GM23338 (cell line): ENCODE results near the gene TMEM225B. TPM values are rescaled to one million over a fixed set of nuclear protein-coding genes. Genes with fewer than 3 reads are reported as not detected.
"Not testable (repeated sequence)": the region's sequence is repeated elsewhere in the genome, so short reads cannot be mapped to it uniquely, and the experiment has no call there.

Experiments used
- ATAC-seq: fragments of 200-7000 bp; cut with Tn5 transposase; 3 replicates; pipeline ENCODE4 v1.9.1; 2020
- DNase-seq: peaks from one replicate; pipeline ENCODE4 v3.0.0-alpha.2; 2015; ENCODE audit warnings: low spot score
- H2AFZ ChIP-seq: fragments of 200-600 bp; sonication (generic); 2 replicates; pipeline ENCODE4 v1.8.0; 2016; ENCODE audit warnings: antibody characterized with exemption, mild to moderate bottlenecking, moderate library complexity
- H3F3A ChIP-seq: fragments of 200-600 bp; sonication (generic); replicated peaks from 2 replicates; pipeline ENCODE4 v1.8.0; 2017; ENCODE audit warnings: antibody characterized with exemption, mixed run types, low read depth
- H3K27ac ChIP-seq: fragments of 200-600 bp; sonication (generic); 2 replicates; pipeline ENCODE4 v1.6.1; 2016; ENCODE audit warnings: low read depth
- H3K27me3 ChIP-seq: fragments of 200-600 bp; sonication (generic); 2 replicates; pipeline ENCODE4 v1.8.0; 2016; ENCODE audit warnings: mild to moderate bottlenecking, mixed run types, moderate library complexity; ENCODE audit not compliant: insufficient read depth
- H3K36me3 ChIP-seq: fragments of 200-600 bp; sonication (generic); 2 replicates; pipeline ENCODE4 v1.8.0; 2016; ENCODE audit warnings: mild to moderate bottlenecking; ENCODE audit not compliant: insufficient read depth
- H3K4me1 ChIP-seq: fragments of 200-600 bp; sonication (generic); 2 replicates; pipeline ENCODE4 v1.8.0; 2016; ENCODE audit warnings: mild to moderate bottlenecking, moderate library complexity; ENCODE audit not compliant: insufficient read depth
- H3K4me2 ChIP-seq: fragments of 200-600 bp; sonication (generic); 2 replicates; pipeline ENCODE4 v1.7.1; 2017; ENCODE audit warnings: mixed run types
- H3K4me3 ChIP-seq: fragments of 200-600 bp; sonication (generic); 2 replicates; pipeline ENCODE4 v1.6.1; 2016; ENCODE audit warnings: mixed run types
- H3K79me2 ChIP-seq: fragments of 200-600 bp; sonication (generic); replicated peaks from 2 replicates; pipeline ENCODE4 v1.8.0; 2017; ENCODE audit warnings: mild to moderate bottlenecking; ENCODE audit not compliant: insufficient read depth
- H3K9me2 ChIP-seq: fragments of 200-600 bp; sonication (generic); 2 replicates; pipeline ENCODE4 v1.8.0; 2017; ENCODE audit not compliant: insufficient read depth
- H4K20me1 ChIP-seq: fragments of 200-600 bp; sonication (generic); replicated peaks from 2 replicates; pipeline ENCODE4 v1.8.0; 2017; ENCODE audit warnings: mild to moderate bottlenecking; ENCODE audit not compliant: insufficient read depth
- H3K27ac Mint-ChIP-seq: 2 replicates; pipeline ENCODE4 v1.8.0; 2020; ENCODE audit warnings: inconsistent platforms, mild to moderate bottlenecking, moderate library complexity, mixed read lengths
- H3K27me3 Mint-ChIP-seq: 3 replicates; pipeline ENCODE4 v1.8.0; 2022; ENCODE audit warnings: low read depth, mild to moderate bottlenecking, moderate library complexity, mixed read lengths, inconsistent platforms; ENCODE audit not compliant: insufficient read depth, poor library complexity
- H3K36me3 Mint-ChIP-seq: 3 replicates; pipeline ENCODE4 v1.8.0; 2021; ENCODE audit warnings: low read depth, mild to moderate bottlenecking, inconsistent platforms, moderate library complexity, mixed read lengths
- H3K4me1 Mint-ChIP-seq: 3 replicates; pipeline ENCODE4 v1.8.0; 2020; ENCODE audit warnings: mild to moderate bottlenecking, inconsistent platforms, mixed read lengths
- H3K4me3 Mint-ChIP-seq: 3 replicates; pipeline ENCODE4 v1.8.0; 2021; ENCODE audit warnings: moderate library complexity, mild to moderate bottlenecking, inconsistent platforms, mixed read lengths
- H3K9me3 Mint-ChIP-seq: 3 replicates; pipeline ENCODE4 v1.8.0; 2020; ENCODE audit warnings: moderate library complexity, mild to moderate bottlenecking, inconsistent platforms, mixed read lengths
- CREB1 ChIP-seq: fragments of 250-450 bp; sonication (Bioruptor Pico); IDR thresholded peaks from 2 replicates; pipeline ENCODE4 v1.5.0; 2020; ENCODE audit warnings: low read depth, mild to moderate bottlenecking, moderate library complexity
- CTCF ChIP-seq, 2 experiments: fragments of 200-600 bp in 1 of 2; sonication (generic) in 1 of 2; conservative IDR thresholded peaks; 2 replicates each; pipeline versions ENCODE4 v1.5.1 to v1.6.1; 2016 to 2017; ENCODE audit warnings: antibody characterized with exemption in 2 of 2, low read depth in 2 of 2, mild to moderate bottlenecking in 2 of 2, moderate library complexity in 1 of 2
- ETS1 ChIP-seq: IDR thresholded peaks from 2 replicates; pipeline ENCODE4 v1.6.1; 2016; ENCODE audit warnings: antibody characterized with exemption
- EZH2phosphoT487 ChIP-seq: fragments of 200-600 bp; sonication (generic); IDR thresholded peaks from one replicate; pipeline ENCODE4 v1.8.1; 2018; ENCODE audit warnings: antibody characterized with exemption; ENCODE audit not compliant: unreplicated experiment
- NANOG ChIP-seq: IDR thresholded peaks from 2 replicates; pipeline ENCODE4 v1.6.1; 2016; ENCODE audit warnings: antibody characterized with exemption, borderline replicate concordance
- REST ChIP-seq: IDR thresholded peaks from one replicate; pipeline ENCODE4 v1.6.1; 2018; ENCODE audit warnings: antibody characterized with exemption; ENCODE audit not compliant: unreplicated experiment
- STAT1 ChIP-seq: IDR thresholded peaks from one replicate; pipeline ENCODE4 v1.6.1; 2016; ENCODE audit warnings: antibody characterized with exemption; ENCODE audit not compliant: unreplicated experiment
- ZNF114 ChIP-seq: fragments of 250-450 bp; sonication (Bioruptor Pico); IDR thresholded peaks from 2 replicates; pipeline ENCODE4 v1.5.0; 2020; ENCODE audit warnings: mild to moderate bottlenecking, moderate library complexity
- ZNF331 ChIP-seq: fragments of 250-450 bp; sonication (Bioruptor Pico); IDR thresholded peaks from 2 replicates; pipeline ENCODE4 v1.5.0; 2020; ENCODE audit warnings: low read depth, mild to moderate bottlenecking, moderate library complexity
- polyA plus RNA-seq: library from polyadenylated mRNA; unstranded; fragments of >200 nt; fragmentation: Nextera tagmentation; extraction: Ambion mirVana; gene quantifications from 2 replicates; pipeline ENCODE4 v1.2.1, GENCODE V29; 2016
- total RNA-seq: library from RNA; depleted of rRNA; stranded (reverse); fragments of >200 nt; shearing (Covaris generic); gene quantifications from 2 replicates; pipeline ENCODE4 v1.2.3, GENCODE V29; 2014

Gene TMEM225B
- total and polyA plus RNA-seq, 2 experiments from 2014 or later, result 0.45 TPM; not detected in 1

GRCh38 chr7:99652671-99653070 lies 54.6 kb downstream of the TMEM225B start:
- Mint-ChIP-seq H3K9me3 (peaks cover 8% of the 10 kb centered on the region; the same call in 2 of the 3 replicates), H3K4me1 (no peaks in the 10 kb centered on the region), H3K36me3 (peaks cover 7% of the 10 kb centered on the region; the same call in 2 of the 3 replicates), H3K4me3 (no peak overlapping the region), H3K27ac (no peak overlapping the region), H3K27me3 (peaks cover 2% of the 10 kb centered on the region)
- H3K4me3 ChIP-seq, result no peak overlapping the region
- no peak overlapping the region for H3K27ac ChIP-seq
- H3F3A ChIP-seq, result no peaks in the 10 kb centered on the region
- no peaks in the 10 kb centered on the region for H4K20me1 ChIP-seq
- no peak for ATAC-seq
- TF ChIP-seq CREB1, result no peak
- TF ChIP-seq ETS1, result no peak
- TF ChIP-seq EZH2phosphoT487, result no peak
- H3K9me2 ChIP-seq, result peaks cover 3% of the 10 kb centered on the region
- DNase-seq, result no peak
- H3K4me1 ChIP-seq, result no peaks in the 10 kb centered on the region
- H2AFZ ChIP-seq, result no peak overlapping the region
- no peaks in the 10 kb centered on the region for H3K79me2 ChIP-seq
- no peaks in the 10 kb centered on the region for H3K36me3 ChIP-seq
- no peaks in the 10 kb centered on the region for H3K27me3 ChIP-seq
- no peak overlapping the region for H3K4me2 ChIP-seq

GRCh38 chr7:99653269-99653668 lies 55.2 kb downstream of the TMEM225B start:
- H3K4me3 ChIP-seq, H3K27ac ChIP-seq, H3K79me2 ChIP-seq, H3K4me3 Mint-ChIP-seq, H3K4me1 ChIP-seq, ATAC-seq, H3K27me3 Mint-ChIP-seq, H3F3A ChIP-seq, H3K4me2 ChIP-seq, H2AFZ ChIP-seq, H4K20me1 ChIP-seq, H3K4me1 Mint-ChIP-seq, H3K36me3 ChIP-seq, H3K36me3 Mint-ChIP-seq, H3K9me2 ChIP-seq, H3K27ac Mint-ChIP-seq, DNase-seq, H3K27me3 ChIP-seq: not testable (repeated sequence)
- H3K9me3 Mint-ChIP-seq, result peaks cover 13% of the 10 kb centered on the region; the same call in 2 of the 3 replicates

GRCh38 chr7:99653754-99654153 lies 55.7 kb downstream of the TMEM225B start:
- no peaks in the 10 kb centered on the region for H3K36me3 ChIP-seq
- peaks cover 12% of the 10 kb centered on the region; the same call in 2 of the 3 replicates for H3K36me3 Mint-ChIP-seq
- H3K4me1 Mint-ChIP-seq, result no peaks in the 10 kb centered on the region
- H3K4me3 Mint-ChIP-seq, result no peak overlapping the region
- DNase-seq (no peak), ATAC-seq (no peak)
- H3K27ac ChIP-seq, result no peak overlapping the region
- no peak overlapping the region for H3K27ac Mint-ChIP-seq
- H3K27me3 Mint-ChIP-seq, result peaks cover 2% of the 10 kb centered on the region
- H3K4me2 ChIP-seq, result no peak overlapping the region
- H3K9me3 Mint-ChIP-seq, result peaks cover 18% of the 10 kb centered on the region
- H2AFZ ChIP-seq, result no peak overlapping the region
- no peak overlapping the region for H3K4me3 ChIP-seq
- no peaks in the 10 kb centered on the region for H4K20me1 ChIP-seq
- no peaks in the 10 kb centered on the region for H3K4me1 ChIP-seq
- peaks cover 3% of the 10 kb centered on the region for H3K9me2 ChIP-seq
- H3F3A ChIP-seq, result no peaks in the 10 kb centered on the region
- no peaks in the 10 kb centered on the region for H3K27me3 ChIP-seq
- no peaks in the 10 kb centered on the region for H3K79me2 ChIP-seq
- TF ChIP-seq ZNF114 (CRISPR knock-in tag) (no peak), EZH2phosphoT487 (no peak), STAT1 (no peak), ZNF331 (no peak), ETS1 (no peak), CTCF (conservative IDR thresholded peaks at IDR 0.05; ENCODE audit: low read depth in 2 of 2) (no peak), NANOG (no peak), REST (no peak)
